Ramos (cell line): Measurements from ENCODE around the gene ADAM8.
"Not testable (repeated sequence)": the region's sequence is repeated elsewhere in the genome, so short reads cannot be mapped to it uniquely, and the experiment has no call there.

Experiments
- in situ Hi-C: fragments of 300-500 bp; cut with MboI; formaldehyde crosslinking; loops from one replicate; pipeline ENCODE4 v1.14.3; 2022; ENCODE audit warnings: low sequenced_read_pairs; ENCODE audit not compliant: unreplicated experiment

Gene ADAM8

DNA sequence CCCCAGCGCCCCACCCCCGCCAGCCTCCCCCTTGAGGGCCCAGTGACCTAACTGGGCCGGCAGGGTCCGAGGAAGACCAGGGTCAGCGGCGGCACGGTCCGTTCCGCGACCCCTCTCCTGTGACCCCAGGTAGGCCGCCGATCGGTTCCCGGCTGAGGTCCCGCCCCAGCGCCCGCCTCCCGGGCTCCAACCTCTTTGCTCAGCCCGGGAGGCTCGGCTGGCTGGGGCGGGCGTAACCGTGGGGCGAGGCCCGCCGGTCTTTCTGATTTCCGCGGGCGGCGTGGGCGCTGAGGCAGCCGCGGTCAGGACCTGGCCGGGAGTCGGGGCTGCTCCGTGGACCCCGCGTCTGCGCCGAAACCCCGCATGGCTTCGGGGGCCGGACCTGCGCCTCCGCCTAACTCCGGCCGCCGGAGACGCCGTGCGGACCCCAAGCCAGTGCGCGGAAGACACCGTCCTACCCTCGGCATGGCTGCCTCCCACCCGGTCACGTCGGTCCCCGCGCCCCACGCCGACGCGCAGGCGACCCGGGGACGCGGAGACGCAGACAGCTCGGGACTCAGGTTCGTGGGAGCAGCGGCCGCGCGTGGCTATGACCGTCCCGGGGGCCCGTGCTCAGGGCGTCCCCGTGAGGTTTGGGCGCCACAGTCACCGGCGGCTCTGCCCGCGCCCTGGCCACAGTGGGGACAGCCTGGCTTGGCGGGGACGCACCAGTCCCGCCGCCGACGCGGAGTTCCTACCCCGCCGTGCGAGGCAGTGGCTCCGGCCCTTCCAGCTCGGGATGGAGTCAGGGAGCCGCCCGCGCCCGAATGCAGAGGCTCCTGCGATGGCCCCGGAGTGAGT is 40.0 kb downstream of the ADAM8 start:
- in situ Hi-C loops = no loop called here

DNA sequence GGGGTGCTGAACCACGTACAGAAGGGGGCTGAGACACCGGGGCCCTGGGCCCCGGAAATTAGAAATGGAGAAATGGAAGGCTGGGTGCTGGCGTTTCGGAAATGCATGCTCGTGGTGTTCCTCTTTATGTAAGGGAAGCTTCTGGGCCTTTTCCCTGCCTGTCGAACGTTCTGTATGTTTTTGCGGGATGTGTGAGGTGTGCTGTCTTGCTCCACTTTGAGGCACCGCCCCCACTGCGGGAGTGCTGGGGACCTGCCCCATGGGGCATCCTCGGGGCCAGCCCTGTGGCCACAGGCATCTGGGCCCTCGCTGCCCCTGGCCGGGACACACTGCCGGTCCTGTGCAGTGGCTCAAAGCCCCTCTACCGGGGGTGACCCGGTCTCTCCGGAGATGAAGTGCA is 40.7 kb downstream of the ADAM8 start:
- in situ Hi-C loops = no loop called here

DNA sequence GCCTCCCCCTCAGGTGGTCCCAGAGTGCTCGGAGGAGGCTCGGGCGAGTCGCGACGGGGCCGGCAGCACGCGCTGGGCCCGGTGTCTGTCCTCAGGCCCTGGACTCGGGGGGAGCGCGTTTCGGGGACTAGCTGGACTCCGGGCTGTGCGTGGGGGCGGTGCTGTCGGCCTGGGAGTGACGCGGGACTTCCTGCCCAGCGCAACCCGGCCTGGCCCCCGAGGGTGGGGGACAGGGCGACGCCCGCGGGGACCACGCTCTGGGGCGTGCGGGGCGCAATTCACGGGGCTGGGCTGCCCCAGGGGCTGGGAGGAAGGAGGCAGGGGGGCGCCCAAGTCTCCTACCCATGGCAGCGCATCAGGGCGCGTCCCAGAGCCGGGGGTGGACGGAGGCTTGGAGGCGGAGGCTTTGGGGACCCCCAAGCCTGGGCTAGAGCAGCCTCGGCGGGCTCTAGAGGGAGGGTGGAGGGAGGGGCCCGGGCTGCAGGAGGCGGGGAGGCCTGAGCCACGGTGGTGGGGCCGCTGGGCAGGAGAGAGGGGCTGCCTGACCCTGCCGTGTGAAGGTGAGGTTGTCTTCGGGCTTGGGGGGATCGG is 41.3 kb downstream of the ADAM8 start:
- in situ Hi-C loops = no loop called here

DNA sequence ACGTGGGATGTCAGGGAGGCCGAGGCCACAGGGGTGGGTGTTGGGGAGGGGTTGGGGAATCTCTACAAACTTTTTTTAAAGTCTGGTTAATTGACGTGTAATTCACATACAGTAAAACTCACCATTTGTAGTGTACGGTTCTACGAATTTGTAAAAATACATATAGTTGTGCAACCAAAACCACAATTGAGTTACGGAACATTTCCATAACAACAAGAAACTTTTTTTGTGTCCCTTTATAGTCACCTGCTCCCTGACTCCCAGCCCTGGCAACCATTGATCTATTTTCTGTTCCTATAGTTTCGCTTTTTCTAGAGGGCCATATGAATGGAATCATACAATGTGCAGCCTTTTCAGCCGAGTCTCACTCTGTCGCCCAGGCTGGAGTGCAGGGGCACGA is 41.9 kb downstream of the ADAM8 start:
- in situ Hi-C loops = not testable (repeated sequence)

DNA sequence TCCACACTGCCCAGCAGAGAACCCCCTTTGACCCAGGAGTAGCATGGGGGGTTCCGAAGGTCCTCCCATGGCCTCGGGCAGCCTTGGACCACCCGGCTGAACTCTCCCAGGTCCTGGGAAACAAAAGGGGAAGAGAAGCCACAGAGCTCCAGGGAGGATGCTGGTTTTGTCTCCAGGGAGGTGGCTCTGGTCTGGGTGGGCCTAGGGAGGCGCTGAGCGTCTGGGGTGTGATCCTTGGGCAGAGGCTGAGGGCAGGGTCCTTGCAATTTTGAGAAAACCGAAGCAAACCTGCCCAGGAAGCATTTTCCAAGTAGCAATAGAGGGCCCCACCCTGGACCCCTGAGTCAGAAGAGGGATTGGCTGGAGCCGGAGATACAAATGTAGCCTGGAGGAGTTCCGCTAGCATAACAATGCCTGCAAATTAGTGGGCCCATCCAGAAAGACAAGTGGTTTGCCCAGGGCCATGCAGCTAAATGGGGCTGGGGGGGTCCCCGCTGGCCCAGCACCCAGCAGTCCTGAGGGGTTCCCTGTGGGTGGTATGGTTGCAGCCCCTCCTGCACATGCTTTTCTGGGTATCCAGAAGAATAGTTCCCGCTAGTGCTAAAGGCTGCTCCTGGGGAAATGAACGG is 44.6 kb downstream of the ADAM8 start:
- in situ Hi-C loops = no loop called here

DNA sequence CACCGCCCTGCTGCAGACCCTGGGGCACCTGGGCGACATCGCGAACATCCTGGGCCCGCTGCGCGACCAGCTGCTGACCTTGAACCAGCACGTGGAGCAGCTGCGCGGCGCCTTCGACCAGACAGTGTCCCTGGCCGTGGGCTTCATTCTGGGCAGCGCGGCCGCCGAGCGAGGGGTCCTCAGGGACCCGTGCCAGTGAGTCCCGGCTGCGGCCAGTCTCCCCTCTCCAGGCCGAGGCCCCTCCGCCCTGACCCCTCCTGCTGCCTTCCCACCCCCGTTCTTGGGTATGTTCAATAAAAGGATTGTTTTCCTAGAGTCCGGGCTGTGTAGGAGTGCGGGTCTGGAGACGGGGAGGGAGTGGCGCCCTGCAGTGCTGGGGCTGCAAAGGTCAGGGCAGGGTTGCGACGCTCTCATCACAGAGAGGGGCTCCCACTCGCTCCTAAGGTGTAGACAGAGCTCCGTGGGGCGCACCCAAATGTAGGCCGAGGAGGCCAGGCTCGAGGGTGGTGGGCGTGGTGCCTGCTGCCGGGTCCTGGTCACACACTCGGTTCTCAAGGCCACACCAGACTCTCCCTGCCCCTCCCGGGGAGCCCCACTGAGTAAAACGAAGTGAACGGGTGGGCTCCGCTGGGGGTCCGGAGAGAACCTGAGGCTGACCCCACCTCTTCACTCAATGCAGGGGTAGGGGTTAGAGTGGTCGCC is 45.3 kb downstream of the ADAM8 start:
- in situ Hi-C loops = no loop called here

DNA sequence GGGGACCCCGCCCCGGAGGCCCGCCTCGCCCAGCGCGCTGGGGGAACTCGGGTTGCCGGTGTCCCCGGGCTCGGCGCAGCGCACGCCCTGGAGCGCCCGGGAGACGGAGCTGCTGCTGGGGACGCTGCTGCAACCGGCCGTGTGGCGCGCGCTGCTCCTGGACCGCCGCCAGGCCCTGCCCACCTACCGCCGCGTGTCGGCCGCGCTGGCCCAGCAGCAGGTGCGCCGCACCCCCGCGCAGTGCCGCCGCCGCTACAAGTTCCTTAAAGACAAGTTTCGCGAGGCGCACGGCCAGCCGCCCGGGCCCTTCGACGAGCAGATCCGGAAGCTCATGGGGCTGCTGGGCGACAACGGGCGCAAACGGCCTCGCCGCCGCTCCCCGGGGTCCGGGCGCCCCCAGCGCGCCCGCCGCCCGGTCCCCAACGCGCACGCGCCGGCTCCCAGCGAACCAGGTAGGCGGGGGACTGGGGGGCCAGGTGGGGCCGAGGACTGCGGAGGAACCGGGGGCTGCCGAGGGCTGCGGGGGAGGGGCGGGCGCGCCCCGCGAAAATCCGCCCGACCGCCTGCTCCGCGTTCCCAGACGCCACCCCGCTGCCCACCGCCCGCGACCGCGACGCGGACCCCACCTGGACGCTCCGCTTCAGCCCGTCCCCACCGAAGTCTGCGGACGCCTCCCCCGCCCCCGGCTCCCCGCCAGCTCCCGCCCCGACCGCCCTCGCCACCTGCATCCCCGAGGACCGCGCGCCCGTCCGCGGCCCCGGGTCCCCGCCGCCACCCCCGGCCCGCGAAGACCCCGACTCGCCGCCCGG is 46.1 kb downstream of the ADAM8 start:
- in situ Hi-C loops = no loop called here

DNA sequence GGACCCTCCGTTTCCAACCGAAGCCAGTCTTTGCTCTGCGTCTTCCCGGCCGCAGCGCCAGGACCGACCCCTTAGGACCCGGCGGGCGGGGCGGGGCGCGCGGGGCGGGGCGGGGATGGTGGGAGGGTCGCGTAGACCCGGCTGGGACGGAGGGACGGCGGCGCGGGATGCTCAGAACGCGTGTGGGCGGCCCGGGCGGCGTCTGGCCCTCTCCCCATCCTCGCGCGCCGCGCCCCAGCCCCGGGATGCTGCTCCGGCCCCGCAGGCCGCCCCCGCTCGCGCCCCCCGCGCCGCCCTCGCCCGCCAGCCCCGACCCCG is 46.7 kb downstream of the ADAM8 start, which contains the start of gene UTF1:
UTF1 (plus strand) TSS at position 174 of the 318 bp plus-strand sequence; CDS start at position 246, 72 bp downstream.
- in situ Hi-C loops = no loop called here

DNA sequence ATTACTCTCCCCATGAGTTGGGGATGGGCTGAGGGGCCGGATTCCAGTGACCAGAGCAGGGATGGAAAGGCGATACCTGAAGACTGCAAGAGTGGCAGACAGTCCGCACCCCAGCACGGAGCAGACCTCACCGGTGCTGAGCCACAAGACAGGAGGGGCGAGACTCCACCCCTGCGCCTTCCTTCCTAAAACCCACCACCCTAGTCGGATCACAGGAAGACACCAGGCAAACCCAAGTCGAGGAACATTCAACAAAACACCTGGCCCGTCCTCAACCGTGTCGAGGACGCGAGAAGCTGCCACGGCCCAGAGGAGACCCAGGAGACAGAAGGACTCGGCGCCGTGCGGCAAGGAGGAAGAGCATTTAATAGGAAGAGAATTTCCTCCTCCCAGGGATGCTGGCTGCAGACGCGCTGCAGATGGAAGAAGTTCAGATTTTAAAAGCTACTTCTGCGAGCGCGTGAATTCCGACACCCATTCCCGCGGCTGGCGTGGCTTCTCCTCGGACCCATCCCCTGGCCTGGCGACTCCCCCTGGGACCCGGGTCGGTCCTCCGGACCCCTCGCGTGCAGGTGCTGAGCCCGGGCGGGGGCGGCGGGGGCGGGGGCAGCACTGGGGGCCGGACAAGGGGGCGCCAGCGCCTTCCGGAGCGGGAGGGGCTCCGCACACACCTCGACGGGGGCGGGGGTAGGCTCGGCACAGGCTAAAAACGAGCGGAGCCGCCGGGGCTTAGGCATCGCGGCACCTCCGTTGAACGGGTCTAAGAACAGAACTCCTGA is 47.2 kb downstream of the ADAM8 start:
- in situ Hi-C loops = no loop called here

DNA sequence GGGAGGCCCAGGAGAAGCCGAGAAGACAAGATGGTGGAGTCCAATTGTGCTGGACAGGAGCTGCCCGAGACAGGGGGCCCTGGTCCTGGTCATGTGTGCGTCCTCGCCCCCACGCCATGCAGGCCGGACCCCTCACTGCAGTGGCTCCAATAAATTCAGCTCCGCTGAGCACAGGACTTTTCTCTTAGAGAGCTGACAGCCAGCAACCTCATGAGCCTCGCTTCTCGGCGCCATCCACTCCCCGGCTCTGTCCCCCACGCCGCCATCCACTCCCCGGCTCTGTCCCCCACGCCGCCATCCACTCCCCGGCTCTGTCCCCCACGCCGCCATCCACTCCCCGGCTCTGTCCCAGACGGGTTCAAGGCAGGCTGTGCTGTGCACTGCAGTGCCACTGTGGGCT is 49.4 kb downstream of the ADAM8 start:
- in situ Hi-C loops = no loop called here

DNA sequence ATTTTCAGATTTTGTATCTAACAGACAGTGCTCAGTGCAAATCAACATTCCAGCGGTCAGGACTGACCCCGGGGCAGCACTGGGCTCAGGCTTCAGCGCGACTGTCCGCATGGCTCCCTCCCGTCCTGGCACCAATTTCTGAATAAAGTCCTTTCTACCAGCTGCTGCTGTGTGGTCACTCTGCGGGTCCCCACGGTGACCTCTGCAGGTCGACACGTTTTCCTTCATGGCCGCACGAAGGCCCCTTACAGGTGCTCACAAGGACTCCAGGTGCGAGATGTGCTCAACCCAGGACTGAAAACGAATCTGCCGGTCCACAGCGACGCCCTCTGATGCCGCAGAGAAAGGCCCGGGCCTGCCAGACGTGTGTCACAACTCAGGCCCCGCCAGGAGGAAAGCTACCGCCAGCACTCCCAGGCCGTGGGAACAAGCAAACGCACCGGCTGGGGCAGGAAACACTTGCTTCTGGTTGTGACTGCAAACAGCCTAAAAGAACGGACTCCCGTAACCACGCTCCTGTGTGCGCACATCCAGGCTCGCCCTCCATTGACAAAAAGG is 50.3 kb downstream of the ADAM8 start:
- in situ Hi-C loops = no loop called here

DNA sequence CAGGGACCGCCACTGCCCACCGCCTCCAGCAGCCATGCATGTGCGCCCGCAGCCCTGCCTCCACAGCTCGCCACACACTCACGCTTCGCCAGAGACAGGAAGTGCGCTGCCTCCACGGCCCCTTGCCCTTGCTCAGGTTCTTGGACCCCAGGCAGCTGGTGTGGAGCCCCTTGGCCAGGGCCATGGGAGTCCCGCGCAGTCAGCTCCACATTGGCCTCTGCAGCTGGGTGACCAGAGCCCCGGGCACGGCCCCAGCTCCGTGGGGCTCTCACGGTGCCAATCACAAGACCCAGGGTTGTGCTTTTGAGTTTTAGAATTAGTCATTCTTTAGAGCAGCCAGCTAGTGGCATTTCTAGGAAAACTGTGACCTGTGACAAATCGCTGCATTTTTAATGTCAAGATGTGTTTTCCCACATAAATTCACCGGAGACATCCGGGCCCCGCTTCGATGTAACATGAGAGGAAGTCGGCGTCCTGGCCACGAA is 50.9 kb downstream of the ADAM8 start:
- in situ Hi-C loops = no loop called here

DNA sequence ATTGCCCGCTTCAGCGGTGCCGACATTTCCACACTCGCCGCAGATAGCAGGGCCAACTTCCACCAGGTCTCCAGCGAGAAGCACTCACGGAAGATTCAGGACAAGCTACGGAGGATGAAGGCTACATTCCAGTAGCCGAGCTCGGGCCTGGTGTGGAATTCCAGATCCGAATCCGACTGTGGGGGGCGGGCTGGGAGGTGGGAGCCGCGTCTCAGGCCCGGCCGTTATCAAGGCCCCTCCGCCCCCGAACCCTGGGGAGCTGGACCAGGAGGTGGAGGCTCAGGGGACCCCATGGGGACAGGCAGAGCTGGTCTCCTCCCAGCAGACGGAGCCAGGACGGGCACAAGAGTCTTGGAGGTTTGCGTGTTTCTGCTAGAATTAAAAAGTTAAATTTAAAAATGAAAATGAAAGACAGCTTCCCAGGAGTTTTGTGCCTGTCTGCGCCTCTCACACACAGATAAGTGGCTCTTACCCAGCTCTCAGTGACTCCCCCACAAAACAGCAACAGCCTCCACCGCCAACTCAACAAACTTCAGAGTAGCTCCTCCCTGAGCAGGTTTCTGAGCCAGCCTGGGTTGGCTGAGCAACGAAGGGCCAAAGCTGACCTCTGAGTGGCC is 51.8 kb downstream of the ADAM8 start:
- in situ Hi-C loops = no loop called here

DNA sequence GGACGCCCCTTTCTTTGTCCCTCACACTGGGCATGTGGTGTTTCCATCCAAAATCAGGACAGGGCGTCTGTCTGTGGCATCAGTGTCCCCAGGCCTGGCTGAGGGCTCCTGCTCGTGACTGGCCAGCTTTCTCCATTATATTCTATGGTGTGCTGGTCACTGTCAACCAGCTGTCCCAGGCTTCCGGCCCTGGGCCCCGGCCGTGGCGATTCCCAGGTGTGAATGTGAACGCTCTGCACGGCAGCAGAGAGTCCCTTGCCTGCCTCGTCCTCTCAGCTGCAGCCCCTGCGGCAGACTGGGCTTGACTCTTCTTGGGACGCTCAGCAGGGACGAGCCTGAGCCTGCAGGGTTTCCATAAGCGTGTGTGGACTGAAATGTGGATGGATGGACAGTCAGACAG is 52.6 kb downstream of the ADAM8 start:
- in situ Hi-C loops = no loop called here

DNA sequence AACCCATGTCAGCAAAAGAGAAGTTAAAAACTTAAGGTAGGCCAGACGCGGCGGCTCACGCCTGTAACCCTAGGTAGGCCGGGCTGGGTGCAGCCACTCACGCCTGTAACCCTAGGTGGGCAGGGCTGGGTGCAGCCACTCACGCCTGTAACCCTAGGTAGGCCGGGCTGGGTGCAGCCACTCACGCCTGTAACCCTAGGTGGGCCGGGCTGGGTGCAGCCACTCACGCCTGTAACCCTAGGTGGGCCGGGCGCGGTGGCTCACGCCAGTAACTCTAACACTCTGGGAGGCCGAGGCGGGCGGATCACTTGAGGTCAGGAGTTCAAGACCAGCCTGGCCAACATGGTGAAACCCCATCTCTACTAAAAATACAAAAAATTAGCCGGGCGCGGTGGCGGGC is 54.9 kb downstream of the ADAM8 start:
- in situ Hi-C loops = not testable (repeated sequence)

DNA sequence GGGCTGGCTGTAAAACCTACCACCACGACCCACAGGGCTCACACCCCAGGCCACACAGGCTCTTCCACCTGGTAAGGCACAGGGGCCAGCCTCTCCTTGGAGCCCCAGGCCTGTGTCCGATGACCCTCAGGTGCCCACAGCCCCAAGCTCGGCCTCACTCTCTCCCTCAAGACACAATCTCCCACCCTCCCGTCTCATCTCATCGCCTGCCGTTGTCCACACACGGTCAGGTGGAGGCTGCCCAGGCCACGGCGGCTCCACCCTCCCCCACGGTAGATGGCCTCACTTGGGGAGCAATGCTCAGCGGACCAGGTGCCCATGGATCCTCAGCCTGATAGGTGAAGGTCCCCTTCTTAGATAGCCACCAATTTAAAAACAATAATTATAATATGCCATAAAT is 55.3 kb downstream of the ADAM8 start:
- in situ Hi-C loops = no loop called here

DNA sequence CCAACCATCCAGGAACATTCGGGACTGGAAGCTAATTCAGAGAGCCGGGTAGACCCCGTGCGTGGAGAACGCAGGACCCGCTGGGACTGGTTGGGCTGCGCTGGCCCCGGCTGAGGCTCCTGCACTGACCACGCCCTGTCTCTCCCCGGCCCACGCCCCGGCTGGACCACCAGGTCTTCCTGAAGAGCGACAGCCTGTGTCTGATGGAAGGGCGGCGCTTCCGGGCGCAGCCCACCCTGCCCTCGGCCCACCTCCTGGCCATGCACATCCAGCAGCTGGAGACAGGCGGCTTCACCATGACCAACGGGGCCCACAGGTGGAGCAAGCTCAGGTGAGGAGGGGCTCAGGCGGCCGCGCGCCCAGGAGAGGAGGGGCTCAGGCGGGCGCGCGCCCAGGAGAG is 56.9 kb downstream of the ADAM8 start:
- in situ Hi-C loops = no loop called here

DNA sequence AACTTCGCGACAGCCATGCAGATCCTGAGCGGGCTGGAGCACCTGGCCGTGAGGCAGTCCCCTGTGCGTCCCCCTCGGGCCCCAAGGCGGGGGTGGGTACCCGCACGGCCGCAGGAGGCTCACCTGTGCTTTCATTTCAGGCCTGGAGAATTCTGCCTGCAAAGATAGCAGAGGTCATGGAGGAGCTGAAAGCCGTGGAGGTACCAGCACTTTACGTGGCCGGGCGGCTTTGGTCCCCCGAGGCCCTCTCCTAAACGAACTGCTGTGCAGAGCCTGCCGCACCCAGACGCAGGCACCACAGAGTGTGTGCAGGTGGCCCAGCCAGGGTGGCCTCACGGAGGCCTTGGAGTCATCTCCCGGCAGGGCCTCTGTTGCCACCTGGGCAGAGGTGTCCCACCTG is 57.8 kb downstream of the ADAM8 start:
- in situ Hi-C loops = no loop called here
